ENCODE measurements around the gene OPRM1. TPM values are rescaled to one million over a fixed set of nuclear protein-coding genes. Genes with fewer than 3 reads are reported as not detected.

OPRM1 gene
- total RNA-seq, 1 experiment from 2014 or later = not detected

- Histone ChIP-seq H2AK5ac (ENCODE audit: insufficient read length, low read length) (no peak overlapping the region), H3K23me2 (ENCODE audit: insufficient read length, low read depth, low read length, poor library complexity, severe bottlenecking) (no peaks in the 10 kb centered on the region), H3K9me3 (ENCODE audit: control insufficient read depth, low read depth, low read length) (no peaks in the 10 kb centered on the region), H3K27me3 (ENCODE audit: insufficient read depth, low read length) (no peaks in the 10 kb centered on the region), H3K27ac (ENCODE audit: insufficient read length, low read depth, low read length) (no peak overlapping the region), H3K79me1 (ENCODE audit: insufficient read depth, low read depth, low read length, poor library complexity, severe bottlenecking) (no peaks in the 10 kb centered on the region), H3K9ac (ENCODE audit: extremely low read depth, insufficient read length, low read length) (no peak overlapping the region), H3K4ac (ENCODE audit: low read depth, low read length) (no peak overlapping the region), H3K56ac (ENCODE audit: insufficient read length, low read depth, low read length) (no peak overlapping the region), H3K79me2 (ENCODE audit: insufficient read depth, low read length) (no peaks in the 10 kb centered on the region), H4K5ac (ENCODE audit: insufficient read length, low read depth, low read length) (no peak overlapping the region), H2BK15ac (ENCODE audit: low read depth, low read length) (no peak overlapping the region), H2BK20ac (ENCODE audit: low read depth, low read length, poor library complexity, severe bottlenecking) (no peak overlapping the region), H2BK5ac (ENCODE audit: insufficient read length, low read length) (no peak overlapping the region), H4K91ac (ENCODE audit: insufficient read length, low read depth, low read length) (no peak overlapping the region), H3K23ac (ENCODE audit: insufficient read length, low read depth, low read length) (no peak overlapping the region), H3K18ac (ENCODE audit: insufficient read length, low read depth, low read length) (no peak overlapping the region), H2BK12ac (ENCODE audit: insufficient read length, low read depth, low read length) (no peak overlapping the region), H3T11ph (ENCODE audit: low read length) (no peak overlapping the region), H3K4me2 (ENCODE audit: insufficient read depth, insufficient read length, low read length) (no peak overlapping the region), H2AFZ (ENCODE audit: low read length) (no peak overlapping the region), H2BK120ac (ENCODE audit: low read depth, low read length, poor library complexity, severe bottlenecking) (no peak overlapping the region), H3K14ac (ENCODE audit: insufficient read depth, low read length) (no peak overlapping the region), H4K8ac (replicated peaks; ENCODE audit: insufficient read length, low read depth, low read length) (no peak overlapping the region), H3K4me1 (ENCODE audit: insufficient read depth, low read length) (no peaks in the 10 kb centered on the region), H4K20me1 (ENCODE audit: control insufficient read depth, insufficient read depth, insufficient read length) (no peaks in the 10 kb centered on the region)
- no peak overlapping the region for H3K27ac Mint-ChIP-seq
- H3K4me1 Mint-ChIP-seq = 0 out of 4 replicates have a peak, but pooled peaks cover 0 to 2% of the 10 kb centered on the region in 2 experiments
- no peaks in the 10 kb centered on the region for H3K9me3 Mint-ChIP-seq
- no CpG with 5 or more reads among the region's 2 CpGs for WGBS (ENCODE audit: extremely low coverage, insufficient read length, low lambda C conversion rate)
- H3K36me3 Mint-ChIP-seq (ENCODE audit: insufficient read depth in 1 of 3, low read depth in 3 of 3) = no peaks in the 10 kb centered on the region
- H3K4me3 Mint-ChIP-seq = no peak overlapping the region
- no peak for DNase-seq
- no peak for TF ChIP-seq CTCF (conservative IDR thresholded peaks at IDR 0.05)
- H3K27me3 Mint-ChIP-seq (ENCODE audit: low read depth) = no peaks in the 10 kb centered on the region
Observed at GRCh38 chr6:154274168-154274567, 235.1 kb downstream of the OPRM1 start.

All from H9 (cell line).